MM.1S (cell line): ENCODE data around the gene DCLRE1C.
"Not testable (repeated sequence)": the region's sequence is repeated elsewhere in the genome, so short reads cannot be mapped to it uniquely, and the experiment has no call there.

Source experiments
- CTCF ChIP-seq: fragments of 300-600 bp; sonication (generic); IDR thresholded peaks from 2 replicates; pipeline ENCODE4 v1.5.1; 2016; ENCODE audit warnings: antibody characterized with exemption, low read length, mixed read lengths
- EZH2 ChIP-seq: fragments of 300-600 bp; sonication (generic); optimal IDR thresholded peaks from 2 replicates; pipeline ENCODE3; 2017; ENCODE audit warnings: low read depth, mild to moderate bottlenecking, antibody characterized with exemption, low read length, mixed read lengths
- EZH2phosphoT487 ChIP-seq: fragments of 300-600 bp; sonication (generic); IDR thresholded peaks from 2 replicates; pipeline ENCODE4 v1.6.1; 2018; ENCODE audit warnings: antibody characterized with exemption, low read length

- not testable (repeated sequence) for TF ChIP-seq CTCF, EZH2phosphoT487, EZH2
Measured at GRCh38 chr10:14938971-14939370, 14.9 kb downstream of the DCLRE1C start.
